ENCODE data around the gene ADAMTS8.

The ADAMTS8 gene

DNA sequence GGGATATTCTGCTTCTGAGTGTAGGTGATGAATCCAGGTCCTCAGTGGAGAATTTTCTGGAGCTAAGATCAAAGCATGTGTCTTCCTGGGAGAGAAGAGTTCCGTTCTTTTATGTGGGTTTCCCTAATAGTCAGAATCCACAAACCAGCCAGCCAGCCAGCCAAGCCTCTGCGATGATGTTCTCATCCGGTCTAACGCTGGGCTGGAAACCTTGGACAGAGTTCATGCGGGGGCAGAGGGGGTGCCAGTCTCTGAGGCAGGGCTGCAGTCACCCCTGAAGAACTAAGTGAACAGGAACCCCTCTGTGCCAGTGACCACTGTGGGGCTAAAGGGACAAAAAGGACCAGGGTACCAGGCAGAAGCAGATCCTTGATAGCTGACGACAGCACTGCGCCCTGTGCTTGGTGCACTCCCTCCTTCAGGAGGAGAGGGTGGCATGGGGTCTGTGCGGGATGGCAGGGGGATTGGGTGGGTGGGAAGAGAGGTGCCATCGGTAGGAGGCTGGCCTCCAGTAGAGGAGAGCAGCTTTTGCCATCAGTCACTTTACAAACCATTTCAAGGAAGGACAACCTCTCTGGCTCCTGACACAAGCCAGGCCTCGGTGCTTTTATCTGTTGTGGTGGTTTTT is 47.1 kb upstream of the ADAMTS8 start:
- no peak overlapping the region for H3K4me3 Mint-ChIP-seq
- peaks cover 16% of the 10 kb centered on the region for H3K36me3 Mint-ChIP-seq (ENCODE audit: low read depth)
- no peak overlapping the region for H3K27ac Mint-ChIP-seq
- TF ChIP-seq, protein P1, sequence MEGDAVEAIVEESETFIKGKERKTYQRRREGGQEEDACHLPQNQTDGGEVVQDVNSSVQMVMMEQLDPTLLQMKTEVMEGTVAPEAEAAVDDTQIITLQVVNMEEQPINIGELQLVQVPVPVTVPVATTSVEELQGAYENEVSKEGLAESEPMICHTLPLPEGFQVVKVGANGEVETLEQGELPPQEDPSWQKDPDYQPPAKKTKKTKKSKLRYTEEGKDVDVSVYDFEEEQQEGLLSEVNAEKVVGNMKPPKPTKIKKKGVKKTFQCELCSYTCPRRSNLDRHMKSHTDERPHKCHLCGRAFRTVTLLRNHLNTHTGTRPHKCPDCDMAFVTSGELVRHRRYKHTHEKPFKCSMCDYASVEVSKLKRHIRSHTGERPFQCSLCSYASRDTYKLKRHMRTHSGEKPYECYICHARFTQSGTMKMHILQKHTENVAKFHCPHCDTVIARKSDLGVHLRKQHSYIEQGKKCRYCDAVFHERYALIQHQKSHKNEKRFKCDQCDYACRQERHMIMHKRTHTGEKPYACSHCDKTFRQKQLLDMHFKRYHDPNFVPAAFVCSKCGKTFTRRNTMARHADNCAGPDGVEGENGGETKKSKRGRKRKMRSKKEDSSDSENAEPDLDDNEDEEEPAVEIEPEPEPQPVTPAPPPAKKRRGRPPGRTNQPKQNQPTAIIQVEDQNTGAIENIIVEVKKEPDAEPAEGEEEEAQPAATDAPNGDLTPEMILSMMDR (IDR thresholded peaks at IDR 0.05), result no peak
- H3K9me3 Mint-ChIP-seq, result no peaks in the 10 kb centered on the region
- DNase-seq, result no peak
- peaks cover 4% of the 10 kb centered on the region for H3K4me1 Mint-ChIP-seq
- no peaks in the 10 kb centered on the region for H3K27me3 Mint-ChIP-seq (ENCODE audit: low read depth, poor library complexity)

DNA sequence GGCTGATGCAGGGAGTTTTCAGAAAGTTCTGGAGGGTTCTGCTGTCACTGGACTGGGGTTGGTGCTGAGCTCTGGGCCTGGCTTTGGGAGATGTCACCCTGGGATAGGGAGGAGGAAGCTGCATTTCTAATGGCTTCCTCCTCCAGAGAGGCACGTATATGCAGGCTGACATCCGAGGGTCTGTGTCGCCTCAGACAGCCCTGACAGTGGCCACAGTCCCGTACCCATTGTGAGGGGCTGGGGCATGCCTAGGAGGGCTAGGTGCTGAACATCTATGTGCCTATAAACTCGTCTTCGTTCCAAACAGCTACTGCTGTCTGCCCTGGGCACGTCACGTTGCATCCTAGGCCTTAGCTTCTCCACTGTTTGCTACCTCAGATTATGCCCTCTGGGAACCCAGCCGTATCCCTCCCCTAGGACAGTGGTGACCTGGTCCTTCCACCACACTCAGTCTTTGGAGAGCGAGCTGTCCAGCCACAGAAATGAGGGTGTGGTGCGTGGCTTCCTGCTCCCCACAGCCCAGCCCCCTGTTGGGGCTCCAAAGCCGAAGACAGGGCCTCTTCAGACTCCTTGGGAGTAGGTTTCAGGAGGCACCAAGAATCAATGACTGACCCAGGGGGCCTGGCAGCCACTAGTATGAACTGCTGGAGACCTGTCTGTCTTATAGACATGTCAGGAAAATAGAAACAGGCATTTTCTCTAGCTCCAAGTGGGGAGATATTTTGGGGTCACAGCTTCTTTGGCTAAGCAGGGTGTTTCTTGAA is 46.4 kb upstream of the ADAMTS8 start:
- Mint-ChIP-seq H3K9me3 (no peaks in the 10 kb centered on the region), H3K27me3 (ENCODE audit: low read depth, poor library complexity) (no peaks in the 10 kb centered on the region), H3K4me1 (peaks cover 4% of the 10 kb centered on the region), H3K36me3 (ENCODE audit: low read depth) (peaks cover 16% of the 10 kb centered on the region), H3K4me3 (no peak overlapping the region), H3K27ac (no peak overlapping the region)
- DNase-seq, result no peak
- TF ChIP-seq, protein P1 (IDR thresholded peaks at IDR 0.05), result no peak

DNA sequence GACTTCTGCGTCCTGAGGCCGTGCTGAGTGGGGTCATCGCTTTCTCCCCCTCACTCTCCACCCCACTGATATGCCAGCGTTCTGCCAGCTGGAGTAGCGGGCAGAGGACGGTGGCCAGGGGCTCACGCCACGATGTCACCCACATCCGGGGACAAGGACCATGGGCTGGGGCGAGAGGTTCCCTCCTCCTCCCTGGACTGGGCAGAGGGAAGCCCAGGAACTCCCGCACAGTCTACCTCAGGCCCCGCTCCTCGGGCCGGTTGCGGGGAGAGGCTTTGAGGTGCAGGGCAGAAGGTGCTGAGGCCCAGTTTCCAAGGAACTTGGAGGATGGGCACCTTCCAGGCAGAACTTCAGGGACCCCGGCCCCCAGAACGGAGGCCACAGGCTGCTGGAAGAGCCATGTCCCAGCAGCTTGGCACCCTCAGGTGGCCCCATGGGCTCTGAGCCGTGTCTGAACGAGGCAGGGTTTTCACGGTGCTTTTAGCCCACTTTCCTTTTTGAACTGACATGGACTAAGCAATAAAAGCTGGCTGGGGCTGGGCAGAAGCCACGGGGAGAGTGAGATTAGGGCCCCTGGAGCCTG is 45.5 kb upstream of the ADAMTS8 start:
- peaks cover 16% of the 10 kb centered on the region for H3K36me3 Mint-ChIP-seq (ENCODE audit: low read depth)
- DNase-seq, result no peak
- no peaks in the 10 kb centered on the region for H3K9me3 Mint-ChIP-seq
- H3K27ac Mint-ChIP-seq, result no peak overlapping the region
- H3K4me1 Mint-ChIP-seq, result peaks cover 4% of the 10 kb centered on the region
- TF ChIP-seq, protein P1 (IDR thresholded peaks at IDR 0.05), result no peak
- H3K27me3 Mint-ChIP-seq (ENCODE audit: low read depth, poor library complexity), result no peaks in the 10 kb centered on the region
- H3K4me3 Mint-ChIP-seq, result no peak overlapping the region

DNA sequence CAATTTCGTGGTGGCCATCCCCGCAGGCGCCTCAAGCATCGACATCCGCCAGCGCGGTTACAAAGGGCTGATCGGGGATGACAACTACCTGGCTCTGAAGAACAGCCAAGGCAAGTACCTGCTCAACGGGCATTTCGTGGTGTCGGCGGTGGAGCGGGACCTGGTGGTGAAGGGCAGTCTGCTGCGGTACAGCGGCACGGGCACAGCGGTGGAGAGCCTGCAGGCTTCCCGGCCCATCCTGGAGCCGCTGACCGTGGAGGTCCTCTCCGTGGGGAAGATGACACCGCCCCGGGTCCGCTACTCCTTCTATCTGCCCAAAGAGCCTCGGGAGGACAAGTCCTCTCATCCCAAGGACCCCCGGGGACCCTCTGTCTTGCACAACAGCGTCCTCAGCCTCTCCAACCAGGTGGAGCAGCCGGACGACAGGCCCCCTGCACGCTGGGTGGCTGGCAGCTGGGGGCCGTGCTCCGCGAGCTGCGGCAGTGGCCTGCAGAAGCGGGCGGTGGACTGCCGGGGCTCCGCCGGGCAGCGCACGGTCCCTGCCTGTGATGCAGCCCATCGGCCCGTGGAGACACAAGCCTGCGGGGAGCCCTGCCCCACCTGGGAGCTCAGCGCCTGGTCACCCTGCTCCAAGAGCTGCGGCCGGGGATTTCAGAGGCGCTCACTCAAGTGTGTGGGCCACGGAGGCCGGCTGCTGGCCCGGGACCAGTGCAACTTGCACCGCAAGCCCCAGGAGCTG is 44.8 kb upstream of the ADAMTS8 start:
- H3K4me1 Mint-ChIP-seq, result peaks cover 4% of the 10 kb centered on the region
- H3K36me3 Mint-ChIP-seq (ENCODE audit: low read depth), result peaks cover 16% of the 10 kb centered on the region
- no peaks in the 10 kb centered on the region for H3K9me3 Mint-ChIP-seq
- H3K4me3 Mint-ChIP-seq, result no peak overlapping the region
- DNase-seq, result peak; percentile 32
- TF ChIP-seq, protein P1 (IDR thresholded peaks at IDR 0.05), result no peak
- no peaks in the 10 kb centered on the region for H3K27me3 Mint-ChIP-seq (ENCODE audit: low read depth, poor library complexity)
- no peak overlapping the region for H3K27ac Mint-ChIP-seq

DNA sequence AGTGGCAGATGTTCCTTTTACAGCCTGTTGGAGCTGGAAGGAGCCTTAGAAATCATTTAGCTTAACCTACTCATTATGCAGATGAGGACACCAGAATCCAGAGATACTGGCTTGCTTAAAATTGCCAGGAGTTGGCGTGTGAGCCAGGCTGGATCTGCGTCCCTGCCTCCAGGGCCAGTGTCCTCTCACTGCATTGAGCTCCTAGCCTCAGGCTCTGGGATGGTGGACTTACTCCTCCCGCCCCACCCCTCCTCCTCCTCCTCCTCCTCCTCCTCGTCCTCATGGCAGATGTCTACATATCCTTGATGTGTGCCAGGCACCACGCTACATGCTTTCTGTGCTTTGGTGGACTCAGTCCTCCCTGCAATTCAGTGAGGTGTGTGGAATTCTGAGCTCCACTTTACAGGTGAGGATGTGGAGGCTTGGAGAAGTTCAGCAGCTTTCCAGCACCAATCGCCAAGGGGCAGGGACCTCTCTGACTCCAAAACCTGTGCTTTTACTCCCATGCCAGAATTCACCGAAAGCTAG is 44.1 kb upstream of the ADAMTS8 start:
- Mint-ChIP-seq H3K27me3 (ENCODE audit: low read depth, poor library complexity) (peaks cover 3% of the 10 kb centered on the region), H3K9me3 (no peaks in the 10 kb centered on the region), H3K36me3 (ENCODE audit: low read depth) (peaks cover 22% of the 10 kb centered on the region), H3K4me3 (no peak overlapping the region), H3K4me1 (peaks cover 4% of the 10 kb centered on the region), H3K27ac (no peak overlapping the region)
- no peak for DNase-seq
- TF ChIP-seq, protein P1 (IDR thresholded peaks at IDR 0.05), result no peak

Data from nephron progenitor cell (in vitro differentiated cells).